OCI-LY1 (cell line): ENCODE data around the gene ST6GALNAC2.

Experiments
- H2AFZ ChIP-seq: fragments of 200-600 bp; sonication (generic), shearing (Covaris generic); 2 replicates; pipeline ENCODE4 v1.6.0; 2014; ENCODE audit warnings: antibody characterized with exemption, mild to moderate bottlenecking, low read length
- H3F3A ChIP-seq: fragments of 200-600 bp; sonication (generic), shearing (Covaris generic); 2 replicates; pipeline ENCODE4 v1.6.0; 2014; ENCODE audit warnings: mild to moderate bottlenecking, antibody characterized with exemption, low read length, moderate library complexity; ENCODE audit not compliant: insufficient read depth
- H3K27ac ChIP-seq: fragments of 200-600 bp; sonication (generic); 2 replicates; pipeline ENCODE4 v1.5.1; 2014; ENCODE audit warnings: low read length, mixed run types, mild to moderate bottlenecking, low read depth; ENCODE audit not compliant: poor library complexity, severe bottlenecking
- H3K27me3 ChIP-seq: fragments of 200-600 bp; sonication (generic); 2 replicates; pipeline ENCODE4 v1.6.0; 2014; ENCODE audit warnings: antibody characterized with exemption, mild to moderate bottlenecking, low read length, moderate library complexity; ENCODE audit not compliant: insufficient read depth
- H3K36me3 ChIP-seq: fragments of 200-600 bp; sonication (generic); 2 replicates; pipeline ENCODE4 v1.6.1; 2014; ENCODE audit warnings: mild to moderate bottlenecking, antibody characterized with exemption, low read length, moderate library complexity, mixed read lengths; ENCODE audit not compliant: insufficient read depth
- H3K4me1 ChIP-seq: fragments of 200-600 bp; sonication (generic); 2 replicates; pipeline ENCODE4 v1.5.1; 2014; ENCODE audit warnings: mild to moderate bottlenecking, low read length, moderate library complexity; ENCODE audit not compliant: insufficient read depth, severe bottlenecking
- H3K4me2 ChIP-seq: fragments of 200-600 bp; sonication (generic), shearing (Covaris generic); 2 replicates; pipeline ENCODE4 v1.6.1; 2014; ENCODE audit warnings: low read length
- H3K4me3 ChIP-seq: fragments of 200-600 bp; sonication (generic); 2 replicates; pipeline ENCODE4 v1.5.1; 2014; ENCODE audit warnings: low read length, low read depth, mild to moderate bottlenecking, mixed read lengths; ENCODE audit not compliant: poor library complexity, severe bottlenecking
- H3K79me2 ChIP-seq: fragments of 200-600 bp; shearing (Covaris generic); 2 replicates; pipeline ENCODE4 v1.6.1; 2016; ENCODE audit warnings: mixed run types, low read length, mixed read lengths; ENCODE audit not compliant: insufficient read depth
- H3K9ac ChIP-seq: fragments of 200-600 bp; sonication (generic), shearing (Covaris generic); 2 replicates; pipeline ENCODE4 v1.6.1; 2014; ENCODE audit warnings: mild to moderate bottlenecking, low read length, mixed read lengths
- H3K9me2 ChIP-seq: fragments of 200-600 bp; sonication (generic), shearing (Covaris generic); 2 replicates; pipeline ENCODE4 v1.6.1; 2014; ENCODE audit warnings: low read depth, mild to moderate bottlenecking, low read length, mixed read lengths
- H3K9me3 ChIP-seq: fragments of 200-600 bp; shearing (Covaris generic); 2 replicates; pipeline ENCODE4 v1.6.1; 2014; ENCODE audit warnings: low read length, mixed read lengths
- H4K20me1 ChIP-seq: fragments of 200-600 bp; sonication (generic), shearing (Covaris generic); 2 replicates; pipeline ENCODE4 v1.6.0; 2016; ENCODE audit warnings: mild to moderate bottlenecking, low read length; ENCODE audit not compliant: insufficient read depth
- EZH2 ChIP-seq: fragments of 200-600 bp; sonication (generic), shearing (Covaris generic); IDR thresholded peaks from 2 replicates; pipeline ENCODE4 v1.8.0; 2017; ENCODE audit warnings: borderline replicate concordance, mixed run types, mild to moderate bottlenecking, antibody characterized with exemption, low read length, moderate library complexity, mixed read lengths
- TF ChIP-seq, protein P1 (sequence below): fragments of 200-600 bp; sonication (generic), shearing (Covaris generic); IDR thresholded peaks from 2 replicates; pipeline ENCODE4 v1.5.1; 2017; ENCODE audit warnings: mild to moderate bottlenecking, antibody characterized with exemption, low read length, moderate library complexity, mixed read lengths

Gene ST6GALNAC2

DNA sequence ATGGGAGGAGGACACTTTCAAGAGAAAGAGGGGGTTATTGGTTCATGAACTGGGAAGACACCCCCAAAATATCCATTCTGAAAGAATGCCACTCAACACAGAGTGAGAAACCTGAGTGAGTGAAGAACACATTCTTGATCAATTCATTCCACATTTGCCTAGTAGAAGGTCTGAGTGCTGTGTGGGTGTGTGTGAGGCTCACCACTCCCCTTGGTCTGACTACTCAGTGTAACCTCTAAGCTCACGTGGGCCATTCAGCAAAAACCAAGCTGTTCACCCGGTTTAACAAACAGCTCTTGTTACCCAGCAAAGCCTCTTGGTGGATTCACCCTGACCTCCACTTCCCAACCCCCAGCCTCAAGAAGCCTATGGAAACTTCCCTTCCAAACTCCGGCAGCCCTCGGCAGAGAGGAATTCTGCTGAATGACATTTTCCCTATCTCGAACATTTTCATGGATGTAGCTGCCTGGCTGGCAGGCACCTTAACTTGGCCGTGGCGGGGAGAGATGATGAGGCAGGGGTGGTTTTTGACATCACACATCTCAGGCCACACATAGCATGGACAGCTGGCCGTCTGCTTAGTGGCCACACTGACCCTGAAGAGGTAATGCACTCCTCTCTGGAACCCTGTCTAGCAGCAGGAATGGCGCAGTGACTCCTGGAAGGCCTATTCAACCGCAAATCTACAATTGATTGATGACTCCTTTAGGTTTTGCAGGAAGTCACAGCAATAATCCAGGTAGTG, 46.3 kb upstream of the ST6GALNAC2 start:
- H3K27ac ChIP-seq, result no peak overlapping the region
- no peak overlapping the region for H3K9ac ChIP-seq
- H3K36me3 ChIP-seq, result no peaks in the 10 kb centered on the region
- no peak overlapping the region for H3K4me3 ChIP-seq
- H3K27me3 ChIP-seq, result peaks cover 15% of the 10 kb centered on the region
- no peaks in the 10 kb centered on the region for H3K79me2 ChIP-seq
- H2AFZ ChIP-seq, result no peak overlapping the region
- H3K4me1 ChIP-seq, result no peaks in the 10 kb centered on the region
- no peak overlapping the region for H3K4me2 ChIP-seq
- H3K9me2 ChIP-seq, result no peaks in the 10 kb centered on the region
- H4K20me1 ChIP-seq, result no peaks in the 10 kb centered on the region
- no peaks in the 10 kb centered on the region for H3F3A ChIP-seq
- no peaks in the 10 kb centered on the region for H3K9me3 ChIP-seq
- no peak for TF ChIP-seq EZH2
- TF ChIP-seq, protein P1, sequence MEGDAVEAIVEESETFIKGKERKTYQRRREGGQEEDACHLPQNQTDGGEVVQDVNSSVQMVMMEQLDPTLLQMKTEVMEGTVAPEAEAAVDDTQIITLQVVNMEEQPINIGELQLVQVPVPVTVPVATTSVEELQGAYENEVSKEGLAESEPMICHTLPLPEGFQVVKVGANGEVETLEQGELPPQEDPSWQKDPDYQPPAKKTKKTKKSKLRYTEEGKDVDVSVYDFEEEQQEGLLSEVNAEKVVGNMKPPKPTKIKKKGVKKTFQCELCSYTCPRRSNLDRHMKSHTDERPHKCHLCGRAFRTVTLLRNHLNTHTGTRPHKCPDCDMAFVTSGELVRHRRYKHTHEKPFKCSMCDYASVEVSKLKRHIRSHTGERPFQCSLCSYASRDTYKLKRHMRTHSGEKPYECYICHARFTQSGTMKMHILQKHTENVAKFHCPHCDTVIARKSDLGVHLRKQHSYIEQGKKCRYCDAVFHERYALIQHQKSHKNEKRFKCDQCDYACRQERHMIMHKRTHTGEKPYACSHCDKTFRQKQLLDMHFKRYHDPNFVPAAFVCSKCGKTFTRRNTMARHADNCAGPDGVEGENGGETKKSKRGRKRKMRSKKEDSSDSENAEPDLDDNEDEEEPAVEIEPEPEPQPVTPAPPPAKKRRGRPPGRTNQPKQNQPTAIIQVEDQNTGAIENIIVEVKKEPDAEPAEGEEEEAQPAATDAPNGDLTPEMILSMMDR, result no peak

DNA sequence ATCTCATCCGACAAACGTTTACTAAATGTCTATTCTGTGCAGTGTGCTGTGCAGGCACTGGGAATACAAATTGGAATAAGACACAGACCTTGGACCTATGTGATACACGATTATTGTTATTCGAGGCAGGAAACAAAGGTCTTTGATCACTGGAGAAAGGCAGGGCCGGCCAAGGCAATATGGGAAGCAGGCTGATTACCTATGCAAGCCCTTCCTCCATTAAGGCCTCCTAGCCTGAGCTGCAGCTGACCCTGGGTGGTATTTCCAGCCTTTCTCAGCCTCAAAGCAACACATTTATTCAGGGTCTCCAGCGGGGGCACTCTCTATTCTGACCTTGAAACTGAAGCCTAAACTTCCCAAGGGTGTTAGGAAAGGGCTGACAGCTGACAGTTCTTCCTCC, 44.5 kb upstream of the ST6GALNAC2 start:
- no peak for TF ChIP-seq EZH2
- TF ChIP-seq, protein P1, result no peak

DNA sequence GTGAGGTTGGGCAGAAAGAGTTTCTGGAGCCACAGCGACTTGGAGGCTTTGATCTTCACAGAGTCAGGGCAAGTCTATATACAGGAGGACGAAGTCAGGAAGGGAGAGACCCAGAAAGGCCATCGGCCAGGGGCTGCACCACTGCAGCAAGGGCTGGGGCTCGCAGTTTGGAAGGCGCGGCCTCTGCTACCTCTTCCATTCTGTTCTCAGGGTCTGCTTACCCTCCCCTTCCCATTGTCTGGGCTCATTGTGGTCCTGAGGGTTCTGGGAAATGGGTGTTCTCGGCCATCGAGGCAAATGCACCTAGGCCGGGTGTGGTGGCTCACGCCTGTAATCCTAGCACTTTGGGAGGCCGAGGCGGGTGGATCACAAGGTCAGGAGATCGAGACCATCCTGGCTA, 41.9 kb upstream of the ST6GALNAC2 start:
- Histone ChIP-seq H3K79me2 (no peaks in the 10 kb centered on the region), H3K9me3 (no peaks in the 10 kb centered on the region), H3K4me3 (no peak overlapping the region), H2AFZ (no peak overlapping the region), H3K4me1 (no peaks in the 10 kb centered on the region), H3K27ac (no peak overlapping the region), H4K20me1 (no peaks in the 10 kb centered on the region), H3K4me2 (no peak overlapping the region), H3F3A (no peaks in the 10 kb centered on the region), H3K9ac (no peak overlapping the region), H3K27me3 (peaks cover 12% of the 10 kb centered on the region), H3K36me3 (no peaks in the 10 kb centered on the region), H3K9me2 (no peaks in the 10 kb centered on the region)
- TF ChIP-seq, protein P1, result no peak
- TF ChIP-seq EZH2, result no peak

More for the DNA sequence above, 44.5 kb upstream of the ST6GALNAC2 start:
- no peak overlapping the region for H3K4me3 ChIP-seq
- H3K9me3 ChIP-seq, result no peaks in the 10 kb centered on the region
- H3K9ac ChIP-seq, result no peak overlapping the region
- no peaks in the 10 kb centered on the region for H4K20me1 ChIP-seq
- H3K9me2 ChIP-seq, result no peaks in the 10 kb centered on the region
- no peaks in the 10 kb centered on the region for H3F3A ChIP-seq
- H3K36me3 ChIP-seq, result no peaks in the 10 kb centered on the region
- no peaks in the 10 kb centered on the region for H3K4me1 ChIP-seq
- H3K27me3 ChIP-seq, result peaks cover 12% of the 10 kb centered on the region
- no peak overlapping the region for H2AFZ ChIP-seq
- H3K79me2 ChIP-seq, result no peaks in the 10 kb centered on the region
- no peak overlapping the region for H3K27ac ChIP-seq
- no peak overlapping the region for H3K4me2 ChIP-seq
